T-helper 22 cell (primary cell): ENCODE data around the gene RAB28.

ENCODE experiments used
- DNase-seq: peaks from one replicate; pipeline ENCODE4 v3.0.0-alpha.2; 2020; ENCODE audit warnings: low read depth

The RAB28 gene

DNA sequence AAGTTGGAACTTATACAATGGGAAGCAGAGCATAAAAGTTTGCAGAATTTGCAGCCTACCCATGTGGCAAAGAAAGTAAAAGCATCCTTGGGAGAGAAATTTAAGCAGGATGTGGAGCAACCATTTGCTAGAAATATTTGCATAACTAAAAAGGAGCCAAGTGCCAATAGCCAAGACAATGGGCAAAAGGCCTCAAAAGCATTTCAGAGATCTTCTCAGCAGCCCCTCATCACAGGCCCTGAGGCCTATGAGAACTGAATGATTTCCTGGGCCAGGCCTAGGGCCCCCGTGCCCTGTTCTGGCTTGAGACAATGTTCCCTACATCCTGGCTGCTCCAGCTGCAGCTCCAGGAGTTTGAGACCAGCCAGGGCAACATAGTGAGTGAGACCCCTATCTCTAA is 25.3 kb upstream of the RAB28 start:
- no peak for DNase-seq

DNA sequence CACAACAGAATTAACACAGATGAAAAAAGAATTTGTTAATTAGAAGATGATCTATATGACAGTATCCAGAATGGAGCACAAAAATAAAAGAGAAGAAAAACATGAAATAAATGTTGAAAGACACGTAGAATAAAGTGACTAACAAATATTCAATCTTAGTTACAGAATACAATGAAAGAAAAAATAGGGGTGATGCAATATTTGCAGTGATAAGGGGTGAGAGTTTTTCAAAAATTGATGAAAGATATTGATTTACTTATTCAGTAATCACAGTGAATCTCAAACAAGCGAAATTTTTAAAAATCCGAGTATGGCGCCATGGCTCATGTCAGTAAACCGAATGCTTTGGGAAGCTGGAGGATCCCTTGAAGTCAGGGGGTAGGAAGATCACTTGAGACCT is 20.2 kb upstream of the RAB28 start:
- no peak for DNase-seq

DNA sequence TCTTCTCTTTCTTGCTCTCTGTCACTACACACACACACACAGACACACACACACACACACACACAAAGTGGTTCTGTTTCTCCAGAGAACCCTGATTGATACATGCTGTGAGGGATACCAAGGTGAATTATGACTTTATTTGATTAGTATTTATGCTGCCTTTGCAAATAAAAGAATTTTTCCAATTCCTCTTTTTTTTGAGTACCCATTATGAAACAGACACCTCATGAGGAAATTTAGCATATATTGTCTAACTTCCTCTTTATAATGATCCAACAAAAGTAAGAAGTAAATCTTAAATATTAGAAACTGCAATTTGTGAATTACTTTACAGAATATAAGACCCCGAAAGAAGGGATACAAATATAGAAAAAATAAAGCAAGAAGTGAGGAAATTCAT is 14.3 kb upstream of the RAB28 start:
- DNase-seq, result no peak

DNA sequence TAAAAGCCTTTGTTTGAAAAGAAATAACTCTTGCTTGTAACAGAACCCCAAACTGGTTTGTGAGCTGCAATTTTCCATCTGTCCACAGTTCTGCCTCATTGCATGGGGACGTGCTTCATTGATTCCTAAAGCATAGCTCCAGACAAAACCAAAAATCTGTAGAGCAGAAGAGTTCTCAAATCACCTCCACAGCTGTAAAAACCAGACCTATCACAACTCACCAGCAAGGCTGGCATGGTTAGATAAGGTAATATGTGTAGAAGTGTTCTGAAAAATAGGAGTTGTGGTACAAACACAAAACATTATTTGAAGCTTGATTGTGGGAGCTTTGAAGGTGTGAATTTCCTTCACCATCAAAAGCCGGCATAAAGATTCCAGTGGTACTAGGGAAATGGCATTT is 12.5 kb upstream of the RAB28 start:
- DNase-seq, result no peak

DNA sequence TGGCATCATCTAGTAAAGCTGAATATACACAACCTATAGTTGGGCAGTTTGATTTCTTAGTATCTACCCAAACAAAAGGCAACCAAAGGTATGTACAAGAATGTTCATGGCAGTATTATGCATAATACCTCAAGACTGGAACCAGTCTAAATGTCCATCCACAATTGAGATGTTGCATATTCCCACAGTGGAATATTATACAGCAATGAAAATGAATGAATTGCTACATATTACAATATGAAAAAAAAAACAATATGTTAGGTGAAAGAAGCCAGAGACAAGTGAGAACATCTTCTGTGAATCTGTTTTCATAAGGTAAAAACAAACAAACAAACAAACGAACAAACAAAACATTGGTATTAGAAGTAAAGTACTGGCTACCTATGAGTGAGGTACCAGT is 11.6 kb upstream of the RAB28 start:
- DNase-seq, result no peak

DNA sequence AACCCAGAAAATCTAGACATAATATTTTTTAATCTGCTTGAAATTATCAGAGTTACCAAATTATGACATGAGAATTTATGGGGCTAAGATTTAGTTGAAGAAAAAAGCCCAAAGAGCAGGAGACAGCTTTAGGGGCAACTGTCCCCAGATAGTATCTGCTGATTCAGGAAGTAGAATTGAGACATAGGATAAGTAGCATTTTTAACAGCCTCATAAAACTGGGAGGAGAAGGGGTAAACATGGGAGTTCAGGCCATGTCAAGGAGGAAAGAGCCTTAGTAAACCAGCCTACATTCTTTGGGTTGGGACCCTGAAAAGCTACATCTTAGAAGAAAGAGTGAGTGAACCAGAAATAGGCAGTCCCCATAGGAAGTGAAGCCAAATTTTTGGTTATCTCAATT is 9.7 kb upstream of the RAB28 start:
- DNase-seq, result no peak

DNA sequence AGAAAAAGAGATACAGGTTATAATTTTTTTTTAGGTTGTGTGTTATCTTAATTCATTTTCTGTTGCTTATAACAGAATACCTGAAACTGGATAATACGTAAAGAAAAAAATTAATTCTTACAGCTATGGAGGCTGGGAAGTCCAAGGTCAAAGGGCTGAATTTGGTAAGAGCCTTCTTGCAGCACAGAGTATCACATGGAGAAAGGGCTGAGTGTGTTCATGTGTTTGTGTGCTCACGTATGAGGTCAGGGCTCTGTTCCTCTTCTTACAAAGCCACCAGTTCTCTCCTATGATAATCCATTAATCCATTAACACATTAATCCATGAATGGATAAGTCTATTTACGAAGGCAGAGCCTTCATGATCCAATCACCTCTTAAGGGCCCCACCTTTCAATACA is 8.6 kb upstream of the RAB28 start:
- DNase-seq, result no peak

DNA sequence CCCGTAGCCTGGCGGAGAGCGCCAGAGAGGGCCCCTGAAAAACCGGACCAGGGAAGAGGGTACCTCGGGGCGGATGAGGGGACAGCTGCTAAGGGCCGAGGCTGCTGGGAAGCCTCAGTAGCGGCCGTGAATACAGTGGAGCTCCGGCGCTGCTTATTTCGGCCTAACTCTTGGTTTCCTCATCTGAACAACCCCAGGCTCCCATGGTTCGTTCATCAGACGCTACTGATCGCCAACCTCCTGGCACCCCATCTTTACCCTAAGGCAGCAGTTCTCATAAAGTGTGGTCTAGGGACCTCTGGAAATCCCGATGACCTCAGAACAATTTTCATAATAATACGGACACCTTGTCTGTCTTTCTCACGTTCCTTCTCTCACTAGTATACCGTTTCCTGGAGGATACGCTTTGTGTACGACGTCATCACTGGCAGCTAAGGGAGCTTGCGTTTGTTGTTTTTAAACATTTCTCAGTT is 645 bp upstream of the RAB28 start:
- peak; percentile 32 for DNase-seq

DNA sequence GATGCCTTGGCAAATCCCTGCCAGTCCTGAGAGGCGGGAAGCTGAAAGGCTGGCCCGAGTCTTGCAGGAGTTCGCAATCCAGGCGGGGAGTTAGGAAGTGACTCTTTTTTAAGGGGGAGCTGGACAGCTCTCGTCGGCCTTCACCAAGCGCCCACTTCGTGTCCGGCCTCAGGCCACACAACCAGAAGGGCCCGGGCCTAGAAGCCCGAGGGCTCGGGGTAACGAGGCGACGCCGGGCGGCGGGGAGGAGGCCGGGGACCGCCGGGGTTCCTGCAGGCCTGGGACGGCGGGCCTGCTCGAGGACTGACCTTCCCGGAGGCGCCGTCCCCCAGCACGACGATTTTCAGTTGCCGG is 395 bp downstream of the RAB28 start:
- DNase-seq, result peak; percentile 1

DNA sequence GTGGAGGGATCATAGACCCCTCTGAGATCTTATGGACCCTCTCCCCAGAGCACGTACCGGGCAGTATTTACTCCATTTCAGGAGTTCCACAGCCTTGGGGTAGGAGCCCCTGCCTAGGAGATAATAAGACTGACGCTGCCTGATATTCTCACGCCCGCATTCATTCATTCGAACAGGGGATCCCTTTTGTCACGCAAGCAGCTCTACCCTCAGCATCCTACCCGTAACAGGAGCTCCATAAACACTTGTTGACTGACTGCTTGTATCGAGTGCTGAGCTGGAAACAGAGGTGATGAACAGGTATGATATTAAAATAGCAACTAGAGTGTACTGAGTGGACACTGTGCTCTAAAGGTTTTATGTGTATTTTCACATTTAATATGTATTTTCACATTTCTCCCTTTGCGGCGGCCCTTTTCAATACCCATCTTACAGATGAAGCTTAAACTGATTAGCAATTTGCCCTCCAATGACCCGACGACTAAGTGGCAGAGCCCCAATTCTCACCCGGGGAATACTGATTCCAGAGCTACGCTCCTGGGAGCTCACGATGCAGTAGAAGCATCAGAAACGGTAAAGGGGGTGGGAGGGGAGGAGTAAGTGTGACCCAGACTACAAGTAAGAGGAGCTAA is 888 bp downstream of the RAB28 start:
- DNase-seq, result no peak

DNA sequence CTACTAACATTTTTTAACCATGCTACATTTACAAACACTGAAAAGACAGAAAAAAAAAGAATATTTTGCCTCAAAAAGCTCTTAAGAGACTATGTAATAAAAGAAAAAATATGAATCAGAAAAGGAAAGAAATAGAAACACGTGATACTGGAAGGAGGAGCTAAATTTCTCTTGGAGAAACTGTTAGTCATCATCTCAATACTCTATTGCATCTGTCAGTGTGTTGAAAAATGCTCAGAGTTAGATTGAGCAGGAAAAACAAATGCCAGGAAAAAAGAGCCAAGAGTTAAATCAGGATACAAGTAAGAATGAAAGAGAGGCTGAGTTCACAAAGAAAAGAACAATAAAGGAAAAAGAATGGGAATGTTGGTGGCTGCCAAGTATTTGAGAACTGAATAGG is 2.6 kb downstream of the RAB28 start:
- no peak for DNase-seq

DNA sequence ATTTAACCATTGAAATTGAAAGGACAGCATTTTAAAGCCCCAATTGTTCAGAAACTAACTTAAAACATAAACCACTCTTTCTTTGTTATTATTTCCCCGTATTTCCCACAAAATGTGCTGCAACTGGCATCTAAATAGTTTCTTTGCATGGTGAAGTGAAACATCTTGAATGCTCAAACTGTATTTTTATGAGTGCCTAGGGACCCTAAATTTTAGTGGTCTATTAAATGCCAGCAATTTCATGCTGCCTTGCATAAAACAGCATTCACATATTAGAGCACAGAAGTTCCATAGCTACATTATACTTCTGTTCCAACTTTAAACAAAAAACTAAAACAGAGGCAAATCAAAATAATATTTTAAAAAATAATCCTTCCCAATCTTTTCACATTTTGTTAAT is 5.4 kb downstream of the RAB28 start:
- DNase-seq, result no peak

DNA sequence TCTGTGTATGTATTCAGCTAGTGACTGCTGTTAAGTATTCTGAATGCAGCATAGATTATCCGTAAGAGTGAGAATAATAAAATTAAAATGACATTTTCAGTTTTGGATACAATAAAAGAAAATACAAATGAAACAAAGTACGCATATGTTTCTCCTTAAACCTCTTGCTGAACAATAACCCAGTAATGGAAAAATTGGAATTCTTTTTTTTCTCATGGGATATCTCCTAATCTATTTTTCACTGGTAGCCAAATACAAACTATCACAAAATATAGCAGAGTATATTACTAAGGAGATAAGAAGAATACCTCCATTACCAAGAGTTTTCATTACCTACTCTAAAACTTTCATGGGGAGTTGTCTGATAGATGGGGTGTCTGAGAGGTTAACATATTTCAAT is 6.0 kb downstream of the RAB28 start:
- DNase-seq, result no peak

DNA sequence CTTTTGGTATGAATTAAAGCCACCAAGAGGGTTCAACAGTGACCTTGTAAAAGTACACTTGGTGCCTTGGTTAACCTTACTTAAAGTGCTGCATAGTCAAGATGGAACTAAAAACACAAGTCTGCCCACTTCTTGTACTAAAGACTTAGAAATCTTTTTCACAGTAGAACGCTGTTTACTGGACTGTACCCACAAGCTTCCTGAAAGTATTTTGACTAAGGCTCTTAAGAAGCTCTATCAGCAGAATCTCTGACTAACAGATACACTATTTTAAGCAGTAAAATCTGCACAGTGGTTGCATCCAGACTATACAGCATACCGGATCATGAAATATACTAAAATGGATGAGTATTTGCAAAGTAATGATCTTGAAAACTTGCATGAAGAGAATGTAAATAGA is 7.2 kb downstream of the RAB28 start:
- no peak for DNase-seq

DNA sequence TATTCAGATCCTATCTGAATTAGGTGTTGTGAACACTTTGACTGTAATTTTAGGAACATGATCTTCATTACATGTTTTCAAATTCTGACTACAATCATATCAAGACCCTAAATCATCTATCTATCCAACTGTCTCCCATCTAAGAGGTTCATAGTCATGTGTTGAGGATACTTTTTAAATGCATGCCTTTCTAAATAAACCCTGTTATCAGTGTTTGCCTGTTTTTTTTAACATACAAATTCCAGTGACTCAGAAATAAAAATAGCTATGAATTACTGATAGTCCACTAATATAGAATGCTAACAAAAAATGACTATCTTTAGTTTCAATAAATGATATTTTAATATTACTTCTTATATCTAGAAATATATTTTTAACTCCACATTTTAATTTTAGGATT is 8.0 kb downstream of the RAB28 start:
- no peak for DNase-seq

DNA sequence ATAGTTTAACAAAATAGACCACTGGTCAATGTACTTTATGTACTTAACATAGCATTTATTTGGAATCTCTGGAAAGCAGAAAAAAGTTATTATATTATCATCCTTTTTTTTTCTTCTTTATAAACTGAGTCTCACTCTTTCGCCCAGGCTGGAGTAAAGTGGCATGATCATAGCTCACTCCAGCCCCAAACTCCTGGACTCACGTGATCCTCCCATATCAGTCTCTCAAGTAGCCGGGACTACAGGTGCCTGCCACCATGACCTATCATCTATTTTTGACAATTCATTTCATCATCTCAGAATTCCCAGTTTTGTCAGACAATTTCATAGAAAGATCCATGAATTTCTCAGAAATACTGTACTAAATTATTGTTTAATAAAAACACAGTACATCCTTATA is 12.7 kb downstream of the RAB28 start:
- DNase-seq, result no peak

DNA sequence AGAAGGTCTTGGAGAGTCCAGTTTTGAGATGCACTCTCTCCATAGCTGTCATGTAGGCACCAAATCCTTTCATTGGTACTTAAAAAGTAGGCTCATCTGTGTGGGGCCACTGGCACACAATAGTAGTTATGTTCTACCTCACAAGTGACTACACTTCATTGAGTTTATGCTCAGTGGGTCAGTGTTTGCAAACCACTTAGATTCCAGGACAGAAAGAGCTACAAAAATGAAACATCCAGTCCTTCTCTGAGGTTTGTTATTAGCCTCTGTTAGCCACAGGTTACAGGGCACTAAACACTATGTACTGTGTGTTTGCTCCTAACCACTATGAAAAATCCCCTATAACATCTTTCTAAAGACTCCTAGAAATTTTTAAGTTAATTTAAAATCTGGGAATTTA is 13.8 kb downstream of the RAB28 start:
- no peak for DNase-seq

DNA sequence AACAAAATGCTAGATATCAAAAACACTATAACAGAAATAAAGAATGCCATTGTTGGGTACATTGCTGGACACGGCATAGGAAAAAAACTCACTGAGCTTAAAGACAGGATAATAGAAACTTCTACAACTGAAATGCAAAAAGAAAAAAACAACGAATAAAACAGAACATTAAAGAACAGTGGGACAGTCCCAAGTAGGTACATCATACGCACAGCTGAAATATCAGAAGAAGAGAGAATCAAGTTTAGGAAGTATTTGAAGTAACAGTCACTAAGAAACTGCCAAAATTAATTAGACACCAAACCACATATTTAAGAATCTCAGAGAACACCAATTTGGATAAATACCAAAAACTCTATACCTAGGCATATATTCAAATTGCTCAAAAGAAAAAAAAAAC is 19.2 kb downstream of the RAB28 start:
- no peak for DNase-seq

DNA sequence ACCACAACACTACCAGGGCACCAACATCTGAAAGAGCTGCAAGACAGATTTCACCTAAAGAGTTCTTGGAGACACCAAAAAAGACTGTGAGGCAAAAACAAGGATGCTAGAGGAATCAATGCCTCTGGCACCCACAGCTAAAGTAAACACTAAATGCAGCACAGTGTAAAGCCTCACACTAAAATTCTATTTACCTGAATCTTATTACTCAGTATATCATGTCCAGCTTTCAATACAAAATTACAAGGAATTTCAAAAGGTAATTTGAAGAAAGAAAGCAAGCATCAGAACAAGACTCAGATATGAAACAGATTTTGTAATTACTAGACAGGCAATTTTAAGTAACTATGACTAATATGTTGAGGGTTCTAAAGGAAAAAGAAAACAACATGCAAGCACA is 19.6 kb downstream of the RAB28 start:
- no peak for DNase-seq

DNA sequence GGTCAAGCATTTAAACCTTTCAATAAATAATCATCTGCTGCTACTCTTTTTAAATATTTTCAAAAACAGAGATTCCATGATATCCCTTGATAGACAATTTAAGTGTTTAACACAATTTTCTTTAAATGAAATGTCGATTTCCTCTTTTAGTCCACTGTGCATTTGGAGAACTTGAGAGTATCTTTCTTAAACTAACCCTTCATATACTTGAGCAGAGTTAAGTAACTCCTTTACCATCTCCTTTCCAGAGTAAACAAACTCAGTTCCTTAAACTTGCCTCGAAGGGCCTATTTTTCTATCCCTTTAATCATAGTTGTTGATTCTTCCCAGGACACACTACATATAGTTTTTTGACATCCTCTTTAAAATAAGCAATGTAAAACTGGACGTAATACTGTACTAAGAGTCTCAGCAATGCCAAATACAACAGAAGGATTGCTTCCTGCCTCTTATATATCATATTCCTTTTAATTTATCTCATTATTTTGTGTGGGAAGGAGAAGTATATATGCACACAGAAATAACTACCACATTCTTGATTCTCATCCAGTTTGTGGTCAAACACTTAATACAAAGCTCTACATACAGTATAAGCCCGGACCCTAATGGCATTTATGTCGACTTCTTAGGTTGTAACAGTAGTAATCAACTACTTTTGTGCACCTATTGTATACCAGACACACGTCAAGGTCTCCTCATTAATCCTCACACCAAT is 22.8 kb downstream of the RAB28 start:
- DNase-seq, result no peak

DNA sequence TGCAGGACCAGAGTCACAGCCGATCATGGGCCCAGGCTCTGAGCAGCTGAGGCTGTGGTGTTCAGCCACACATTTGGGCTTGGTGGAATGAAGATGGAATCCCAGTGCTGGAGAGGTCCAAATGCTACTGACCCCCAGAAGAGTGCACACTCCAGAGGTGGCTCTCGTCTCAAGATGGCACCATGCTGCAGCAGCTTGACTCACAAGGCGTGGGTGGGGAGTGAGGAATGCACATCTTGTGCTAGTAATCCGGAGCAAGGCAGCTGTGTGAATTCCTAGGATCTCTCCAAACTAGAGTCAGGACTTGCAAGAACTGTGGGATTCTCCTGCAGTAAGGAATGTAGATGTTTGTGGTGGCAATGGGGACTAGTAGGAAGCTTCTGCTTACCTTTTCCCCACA is 28.7 kb downstream of the RAB28 start:
- no peak for DNase-seq

DNA sequence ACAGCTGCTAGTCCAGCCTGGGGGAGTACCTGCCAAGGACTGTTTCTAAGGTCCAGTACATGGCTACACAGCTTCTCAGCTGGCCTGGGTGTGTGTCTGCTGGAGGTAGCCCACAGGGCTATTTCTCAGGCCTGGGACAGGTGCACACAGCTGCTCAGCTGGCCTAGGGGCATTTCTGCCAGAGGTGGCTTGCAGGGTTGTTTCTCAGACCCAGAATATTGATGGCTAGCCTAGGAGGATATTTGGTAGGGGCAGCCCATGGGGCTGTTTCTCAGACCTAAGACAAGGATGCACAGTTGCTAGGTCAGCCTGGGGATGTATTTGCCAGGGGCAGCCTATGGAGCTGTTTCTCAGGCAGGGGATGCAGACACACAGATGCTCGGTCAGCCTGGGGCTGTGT is 29.4 kb downstream of the RAB28 start:
- no peak for DNase-seq

DNA sequence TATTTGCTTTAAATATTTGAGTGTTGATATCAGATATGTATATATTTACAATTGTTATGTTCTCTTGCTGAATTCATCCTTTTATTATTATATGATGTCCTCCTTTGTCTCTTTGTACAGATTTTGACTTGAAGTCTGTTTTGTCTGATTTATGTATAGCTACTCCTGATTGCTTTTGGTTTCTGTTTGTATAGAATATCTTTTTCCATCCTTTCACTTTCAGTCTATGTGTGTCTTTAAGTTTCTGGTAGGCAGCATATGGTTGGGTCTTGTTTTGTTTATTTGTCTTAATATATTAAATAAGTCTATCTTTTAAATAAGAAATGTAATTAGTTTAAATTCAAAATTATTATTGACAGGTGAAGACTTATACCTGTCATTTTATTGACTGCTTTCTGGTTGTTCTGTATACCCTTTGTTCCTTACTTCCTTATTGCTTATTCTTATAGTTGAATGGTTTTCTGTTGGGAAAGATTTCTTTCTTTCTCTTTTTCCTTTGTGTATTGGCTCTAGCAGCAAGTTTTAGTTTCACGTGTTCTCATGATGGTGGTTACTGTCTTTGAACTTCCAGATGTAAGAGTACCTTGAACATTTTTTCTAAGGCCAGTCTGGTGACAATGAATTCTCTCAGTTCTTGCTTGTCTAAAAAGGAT is 31.1 kb downstream of the RAB28 start:
- DNase-seq, result no peak

DNA sequence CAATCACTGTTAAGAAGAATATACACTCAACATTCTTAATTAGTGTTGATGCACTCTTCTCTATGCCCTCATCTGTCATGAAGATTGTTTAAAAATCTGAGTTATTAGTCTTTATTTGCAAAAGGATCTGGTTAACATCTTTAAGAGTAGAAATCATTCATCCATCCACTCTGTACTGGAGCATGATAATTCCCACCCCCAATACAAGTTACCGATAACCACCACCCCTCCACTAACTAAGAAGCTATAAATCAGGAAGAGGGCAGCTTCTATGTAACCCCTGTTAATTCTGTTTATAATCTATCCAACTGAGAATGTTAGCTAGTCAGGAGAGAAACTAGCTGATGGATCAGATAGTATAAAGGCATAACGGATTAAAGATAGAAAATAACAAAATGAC is 34.5 kb downstream of the RAB28 start:
- DNase-seq, result no peak
